ENCODE data around the gene HCFC1R1.

The HCFC1R1 gene

GRCh38 chr16:3044708-3045107 lies 21.0 kb upstream of the HCFC1R1 start:
- Histone ChIP-seq H3K36me3 (replicated peaks; ENCODE audit: insufficient read depth, low read length) (no peaks in the 10 kb centered on the region), H3K9ac (ENCODE audit: low read length) (no peak overlapping the region), H3K27me3 (replicated peaks; ENCODE audit: insufficient read depth, low read length) (peaks cover 89% of the 10 kb centered on the region), H3K9me2 (replicated peaks; ENCODE audit: insufficient read depth, low read length) (no peaks in the 10 kb centered on the region), H4K20me1 (ENCODE audit: insufficient read depth, low read length) (no peaks in the 10 kb centered on the region), H3K9me3 (replicated peaks; ENCODE audit: insufficient read depth, low read length) (no peaks in the 10 kb centered on the region), H3K4me3 (ENCODE audit: low read length) (no peak overlapping the region), H3K27ac (ENCODE audit: low read length) (no peak overlapping the region), H3K4me1 (ENCODE audit: low read length) (0 out of 2 replicates have a peak, but pooled peaks cover 5% of the 10 kb centered on the region), H3F3A (ENCODE audit: insufficient read depth, low read length) (no peaks in the 10 kb centered on the region), H3K4me2 (ENCODE audit: low read depth, low read length) (no peak overlapping the region), H2AFZ (ENCODE audit: low read length) (no peak overlapping the region), H3K79me2 (ENCODE audit: low read length) (no peaks in the 10 kb centered on the region)
- no peak for DNase-seq
- TF ChIP-seq EZH2phosphoT487 (IDR thresholded peaks at IDR 0.05; ENCODE audit: low read length) (no peak), EZH2 (optimal IDR thresholded peaks at IDR 0.05; ENCODE audit: low read depth, low read length) (no peak), CTCF (IDR thresholded peaks at IDR 0.05; ENCODE audit: low read length) (no peak)

GRCh38 chr16:3042376-3042775 lies 18.6 kb upstream of the HCFC1R1 start:
- no peaks in the 10 kb centered on the region for H3F3A ChIP-seq (ENCODE audit: insufficient read depth, low read length)
- no peak overlapping the region for H2AFZ ChIP-seq (ENCODE audit: low read length)
- H3K4me2 ChIP-seq (ENCODE audit: low read depth, low read length), result no peak overlapping the region
- no peak overlapping the region for H3K9ac ChIP-seq (ENCODE audit: low read length)
- no peaks in the 10 kb centered on the region for H3K36me3 ChIP-seq (replicated peaks; ENCODE audit: insufficient read depth, low read length)
- H3K9me2 ChIP-seq (replicated peaks; ENCODE audit: insufficient read depth, low read length), result no peaks in the 10 kb centered on the region
- peaks cover 90% of the 10 kb centered on the region for H3K27me3 ChIP-seq (replicated peaks; ENCODE audit: insufficient read depth, low read length)
- H3K27ac ChIP-seq (ENCODE audit: low read length), result no peak overlapping the region
- H3K79me2 ChIP-seq (ENCODE audit: low read length), result no peaks in the 10 kb centered on the region
- DNase-seq, result no peak
- 0 out of 2 replicates have a peak, but pooled peaks cover 5% of the 10 kb centered on the region for H3K4me1 ChIP-seq (ENCODE audit: low read length)
- no peaks in the 10 kb centered on the region for H3K9me3 ChIP-seq (replicated peaks; ENCODE audit: insufficient read depth, low read length)
- no peaks in the 10 kb centered on the region for H4K20me1 ChIP-seq (ENCODE audit: insufficient read depth, low read length)
- TF ChIP-seq EZH2 (optimal IDR thresholded peaks at IDR 0.05; ENCODE audit: low read depth, low read length) (no peak), CTCF (IDR thresholded peaks at IDR 0.05; ENCODE audit: low read length) (no peak)
- H3K4me3 ChIP-seq (ENCODE audit: low read length), result no peak overlapping the region

- Histone ChIP-seq H3K36me3 (replicated peaks; ENCODE audit: insufficient read depth, low read length) (no peaks in the 10 kb centered on the region), H2AFZ (ENCODE audit: low read length) (no peak overlapping the region), H3K9me3 (replicated peaks; ENCODE audit: insufficient read depth, low read length) (no peaks in the 10 kb centered on the region), H3K4me3 (ENCODE audit: low read length) (no peak overlapping the region), H3K4me2 (ENCODE audit: low read depth, low read length) (no peak overlapping the region), H3F3A (ENCODE audit: insufficient read depth, low read length) (no peaks in the 10 kb centered on the region), H3K9me2 (replicated peaks; ENCODE audit: insufficient read depth, low read length) (no peaks in the 10 kb centered on the region), H3K27ac (ENCODE audit: low read length) (no peak overlapping the region), H3K9ac (ENCODE audit: low read length) (no peak overlapping the region), H3K4me1 (ENCODE audit: low read length) (no peaks in the 10 kb centered on the region), H3K27me3 (replicated peaks; ENCODE audit: insufficient read depth, low read length) (peaks cover 90% of the 10 kb centered on the region), H4K20me1 (ENCODE audit: insufficient read depth, low read length) (no peaks in the 10 kb centered on the region), H3K79me2 (ENCODE audit: low read length) (no peaks in the 10 kb centered on the region)
- no peak for DNase-seq
- TF ChIP-seq CTCF (IDR thresholded peaks at IDR 0.05; ENCODE audit: low read length), result no peak
- no peak for TF ChIP-seq EZH2phosphoT487 (IDR thresholded peaks at IDR 0.05; ENCODE audit: low read length)
- TF ChIP-seq EZH2 (optimal IDR thresholded peaks at IDR 0.05; ENCODE audit: low read depth, low read length), result no peak
These were observed 15.2 kb upstream of the HCFC1R1 start for GRCh38 chr16:3038896-3039295.
